IMR-90 (cell line): ENCODE results near the gene PRR16. TPM values are rescaled to one million over a fixed set of nuclear protein-coding genes. Genes with fewer than 3 reads are reported as not detected.

Experiments
- CTCF ChIP-seq: conservative IDR thresholded peaks from 2 replicates; pipeline ENCODE4 v1.5.1; 2012; ENCODE audit warnings: mild to moderate bottlenecking, low read depth, low read length, improper control_type of control experiment
- polyA plus RNA-seq, 3 experiments: library from polyadenylated mRNA; depleted of rRNA; stranded (reverse); fragments of >200 nt; gene quantifications; 2 replicates each; pipeline ENCODE4 v1.2.3, GENCODE V29; 2012; ENCODE audit warnings: low replicate concordance in 1 of 3
- total RNA-seq: library from RNA; depleted of rRNA; stranded (reverse); fragments of >200 nt; gene quantifications from 2 replicates; pipeline ENCODE4 v1.2.3, GENCODE V29; 2012

Gene PRR16
- total and polyA plus RNA-seq, 2 of the 4 experiments (the other 2 are of a cell fraction) = 9.9 to 45.2 TPM

- TF ChIP-seq CTCF = no peak
Observed at GRCh38 chr5:120463006-120463680, 957 bp upstream of the PRR16 start (continued).
